ENCODE measurements around the gene FAM227B.

FAM227B gene

DNA sequence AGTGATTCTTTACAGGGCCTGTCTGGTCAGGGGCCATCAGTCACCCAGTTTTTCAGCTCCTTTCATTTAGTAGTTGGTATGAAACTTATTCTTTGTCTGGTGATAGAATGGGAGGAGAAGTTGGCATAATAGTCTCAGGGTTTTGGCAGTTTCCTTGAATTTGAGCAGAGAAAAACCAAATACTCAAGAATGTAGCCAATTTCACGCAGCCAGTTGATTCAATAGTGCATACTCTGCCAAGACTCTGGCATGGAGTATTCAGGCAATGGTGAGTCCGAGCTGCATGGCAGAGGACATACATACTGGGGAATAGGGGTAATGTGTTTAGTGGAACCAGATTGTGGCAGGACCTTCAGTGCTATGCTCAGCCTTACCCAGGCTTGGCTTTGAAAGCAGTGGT is 332.2 kb downstream of the FAM227B start:
- no peaks in the 10 kb centered on the region for H3K9me3 ChIP-seq (ENCODE audit: insufficient read depth, low read depth, low read length)

DNA sequence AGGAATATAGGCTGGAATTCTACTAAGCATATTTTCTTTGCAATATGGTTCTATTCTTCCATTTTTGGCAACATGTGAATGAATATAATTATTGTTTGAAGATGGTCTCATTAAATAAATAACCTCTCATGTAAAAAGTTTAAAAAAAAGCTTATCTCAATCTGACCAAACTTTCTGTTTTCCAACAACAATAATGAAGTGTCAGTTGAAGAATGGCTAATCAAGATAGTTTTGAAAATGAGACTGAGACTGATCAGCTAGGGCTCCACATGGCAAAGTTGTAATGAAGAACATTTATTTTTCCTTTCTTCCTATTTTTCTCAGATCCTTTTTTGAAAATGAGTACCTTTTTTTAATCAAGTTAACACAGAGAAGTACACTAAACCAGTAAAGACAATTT is 333.1 kb downstream of the FAM227B start:
- Histone ChIP-seq H3F3A (ENCODE audit: low read depth) (no peaks in the 10 kb centered on the region), H3K27me3 (ENCODE audit: insufficient read depth, low read length, poor library complexity, severe bottlenecking) (no peaks in the 10 kb centered on the region), H3K9ac (ENCODE audit: low read depth, low read length, poor library complexity, severe bottlenecking) (no peak overlapping the region), H3K79me2 (ENCODE audit: insufficient read depth, low read length) (no peaks in the 10 kb centered on the region), H2AFZ (ENCODE audit: low read length) (no peak overlapping the region), H3K9me2 (replicated peaks; ENCODE audit: low read depth, low read length) (no peaks in the 10 kb centered on the region), H3K36me3 (ENCODE audit: insufficient read depth, low read length) (peaks cover 22% of the 10 kb centered on the region; the same call in 1 of the 2 replicates), H3K4me1 (ENCODE audit: insufficient read depth, low read length, poor library complexity, severe bottlenecking) (peaks cover 5% of the 10 kb centered on the region), H3K4me2 (ENCODE audit: low read depth, low read length, poor library complexity, severe bottlenecking) (no peak overlapping the region), H4K20me1 (ENCODE audit: insufficient read depth, low read length, poor library complexity, severe bottlenecking) (no peaks in the 10 kb centered on the region), H3K4me3 (ENCODE audit: low read length, poor library complexity, severe bottlenecking) (no peak overlapping the region), H3K9me3 (ENCODE audit: insufficient read depth, low read depth, low read length) (no peaks in the 10 kb centered on the region)
- TF ChIP-seq EZH2phosphoT487 (IDR thresholded peaks at IDR 0.05; ENCODE audit: borderline replicate concordance): no peak
- TF ChIP-seq, protein P1, sequence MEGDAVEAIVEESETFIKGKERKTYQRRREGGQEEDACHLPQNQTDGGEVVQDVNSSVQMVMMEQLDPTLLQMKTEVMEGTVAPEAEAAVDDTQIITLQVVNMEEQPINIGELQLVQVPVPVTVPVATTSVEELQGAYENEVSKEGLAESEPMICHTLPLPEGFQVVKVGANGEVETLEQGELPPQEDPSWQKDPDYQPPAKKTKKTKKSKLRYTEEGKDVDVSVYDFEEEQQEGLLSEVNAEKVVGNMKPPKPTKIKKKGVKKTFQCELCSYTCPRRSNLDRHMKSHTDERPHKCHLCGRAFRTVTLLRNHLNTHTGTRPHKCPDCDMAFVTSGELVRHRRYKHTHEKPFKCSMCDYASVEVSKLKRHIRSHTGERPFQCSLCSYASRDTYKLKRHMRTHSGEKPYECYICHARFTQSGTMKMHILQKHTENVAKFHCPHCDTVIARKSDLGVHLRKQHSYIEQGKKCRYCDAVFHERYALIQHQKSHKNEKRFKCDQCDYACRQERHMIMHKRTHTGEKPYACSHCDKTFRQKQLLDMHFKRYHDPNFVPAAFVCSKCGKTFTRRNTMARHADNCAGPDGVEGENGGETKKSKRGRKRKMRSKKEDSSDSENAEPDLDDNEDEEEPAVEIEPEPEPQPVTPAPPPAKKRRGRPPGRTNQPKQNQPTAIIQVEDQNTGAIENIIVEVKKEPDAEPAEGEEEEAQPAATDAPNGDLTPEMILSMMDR (conservative IDR thresholded peaks at IDR 0.05; ENCODE audit: low read length): no peak

More for the DNA sequence above, 332.2 kb downstream of the FAM227B start:
- H3K4me2 ChIP-seq (ENCODE audit: low read depth, low read length, poor library complexity, severe bottlenecking): no peak overlapping the region
- no peaks in the 10 kb centered on the region for H3K79me2 ChIP-seq (ENCODE audit: insufficient read depth, low read length)
- H3K4me1 ChIP-seq (ENCODE audit: insufficient read depth, low read length, poor library complexity, severe bottlenecking): peaks cover 5% of the 10 kb centered on the region
- peaks cover 18% of the 10 kb centered on the region; the same call in 1 of the 2 replicates for H3K36me3 ChIP-seq (ENCODE audit: insufficient read depth, low read length)
- H3K9me2 ChIP-seq (replicated peaks; ENCODE audit: low read depth, low read length): no peaks in the 10 kb centered on the region
- no peaks in the 10 kb centered on the region for H4K20me1 ChIP-seq (ENCODE audit: insufficient read depth, low read length, poor library complexity, severe bottlenecking)
- H3K27me3 ChIP-seq (ENCODE audit: insufficient read depth, low read length, poor library complexity, severe bottlenecking): no peaks in the 10 kb centered on the region
- no peak overlapping the region for H3K4me3 ChIP-seq (ENCODE audit: low read length, poor library complexity, severe bottlenecking)
- TF ChIP-seq EZH2phosphoT487 (IDR thresholded peaks at IDR 0.05; ENCODE audit: borderline replicate concordance): no peak
- TF ChIP-seq, protein P1 (conservative IDR thresholded peaks at IDR 0.05; ENCODE audit: low read length): no peak
- no peaks in the 10 kb centered on the region for H3F3A ChIP-seq (ENCODE audit: low read depth)
- no peak overlapping the region for H2AFZ ChIP-seq (ENCODE audit: low read length)
- no peak overlapping the region for H3K9ac ChIP-seq (ENCODE audit: low read depth, low read length, poor library complexity, severe bottlenecking)

DNA sequence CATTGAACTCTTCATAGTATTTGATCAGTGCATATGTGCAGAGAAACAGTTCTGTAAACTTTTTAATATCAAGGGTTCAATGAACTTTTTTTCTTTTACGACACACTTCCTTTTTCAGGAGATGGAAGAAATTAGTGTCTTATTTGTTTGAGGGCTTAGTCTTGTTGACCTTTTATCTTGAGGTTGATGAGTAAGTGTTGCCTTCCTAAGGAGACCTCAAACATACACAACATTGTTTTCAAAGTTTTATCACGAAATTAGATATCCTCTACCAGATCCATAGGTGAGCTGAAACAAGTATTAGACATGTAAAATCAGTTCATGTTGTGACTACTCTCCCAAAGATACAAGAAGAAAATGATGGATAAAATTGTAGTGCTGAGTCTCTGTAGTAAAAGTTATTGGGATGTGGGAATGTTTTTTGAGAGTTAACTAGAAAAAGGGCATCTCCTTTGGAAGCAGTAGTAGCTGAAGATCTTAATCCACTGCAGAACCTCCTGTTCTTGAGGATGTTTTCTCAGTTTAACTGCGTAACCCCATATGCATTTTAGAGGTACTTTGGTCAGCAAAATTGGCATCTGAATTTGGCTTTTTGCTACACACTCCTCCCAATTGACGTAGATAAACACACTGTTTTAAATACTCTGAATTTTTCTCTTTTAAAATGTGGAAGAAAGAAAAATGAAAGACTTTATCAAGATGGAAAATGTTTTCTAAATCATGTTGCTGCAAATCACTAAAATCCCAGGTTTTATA is 333.8 kb downstream of the FAM227B start:
- TF ChIP-seq EZH2phosphoT487 (IDR thresholded peaks at IDR 0.05; ENCODE audit: borderline replicate concordance): no peak
- TF ChIP-seq, protein P1 (conservative IDR thresholded peaks at IDR 0.05; ENCODE audit: low read length): no peak
- H3K36me3 ChIP-seq (ENCODE audit: insufficient read depth, low read length): peaks cover 19% of the 10 kb centered on the region; the same call in 1 of the 2 replicates

More for the DNA sequence above, 333.8 kb downstream of the FAM227B start:
- Histone ChIP-seq H3K4me2 (ENCODE audit: low read depth, low read length, poor library complexity, severe bottlenecking) (no peak overlapping the region), H3K9ac (ENCODE audit: low read depth, low read length, poor library complexity, severe bottlenecking) (no peak overlapping the region), H3K9me3 (ENCODE audit: insufficient read depth, low read depth, low read length) (no peaks in the 10 kb centered on the region), H4K20me1 (ENCODE audit: insufficient read depth, low read length, poor library complexity, severe bottlenecking) (no peaks in the 10 kb centered on the region), H3F3A (ENCODE audit: low read depth) (no peaks in the 10 kb centered on the region), H3K4me3 (ENCODE audit: low read length, poor library complexity, severe bottlenecking) (no peak overlapping the region), H3K4me1 (ENCODE audit: insufficient read depth, low read length, poor library complexity, severe bottlenecking) (peaks cover 5% of the 10 kb centered on the region), H3K9me2 (replicated peaks; ENCODE audit: low read depth, low read length) (no peaks in the 10 kb centered on the region), H3K79me2 (ENCODE audit: insufficient read depth, low read length) (no peaks in the 10 kb centered on the region), H3K27me3 (ENCODE audit: insufficient read depth, low read length, poor library complexity, severe bottlenecking) (no peaks in the 10 kb centered on the region), H2AFZ (ENCODE audit: low read length) (no peak overlapping the region)

Data from Loucy (cell line).